Measurements from ENCODE around the gene NGB.

Gene NGB

GRCh38 chr14:77260631-77261030 is 10.4 kb downstream of the NGB start:
- no peak for DNase-seq

- DNase-seq, result no peak
Observed at GRCh38 chr14:77260199-77260598, 10.8 kb downstream of the NGB start.

- no peak for DNase-seq
Observed at GRCh38 chr14:77259025-77259715, 11.8 kb downstream of the NGB start.

GRCh38 chr14:77258566-77258965 is 12.4 kb downstream of the NGB start:
- no peak for DNase-seq

GRCh38 chr14:77257700-77258099 is 13.3 kb downstream of the NGB start:
- DNase-seq, result no peak

GRCh38 chr14:77256694-77257093 is 14.3 kb downstream of the NGB start:
- DNase-seq, result no peak

GRCh38 chr14:77253333-77254190 is 17.4 kb downstream of the NGB start:
- DNase-seq, result no peak

- no peak for DNase-seq
Observed at GRCh38 chr14:77251870-77252269, 19.1 kb downstream of the NGB start.

GRCh38 chr14:77250927-77251326 is 20.1 kb downstream of the NGB start:
- DNase-seq, result no peak

- no peak for DNase-seq
Observed at GRCh38 chr14:77249286-77249685, 21.7 kb downstream of the NGB start.

- DNase-seq, result no peak
Observed at GRCh38 chr14:77248666-77249065, 22.3 kb downstream of the NGB start.

GRCh38 chr14:77246784-77247183 is 24.2 kb downstream of the NGB start:
- DNase-seq, result no peak

- no peak for DNase-seq
Observed at GRCh38 chr14:77245820-77246219, 25.2 kb downstream of the NGB start.

- DNase-seq, result no peak
Observed at GRCh38 chr14:77243853-77244252, 27.2 kb downstream of the NGB start.

GRCh38 chr14:77242752-77243151 is 28.3 kb downstream of the NGB start:
- no peak for DNase-seq

- no peak for DNase-seq
Observed at GRCh38 chr14:77241955-77242354, 29.1 kb downstream of the NGB start.

- no peak for DNase-seq
Observed at GRCh38 chr14:77240336-77240915, 30.6 kb downstream of the NGB start.

GRCh38 chr14:77239412-77239811 is 31.6 kb downstream of the NGB start:
- DNase-seq, result no peak

GRCh38 chr14:77238996-77239395 is 32.0 kb downstream of the NGB start:
- no peak for DNase-seq

GRCh38 chr14:77238356-77238755 is 32.6 kb downstream of the NGB start:
- no peak for DNase-seq

- DNase-seq, result no peak
Observed at GRCh38 chr14:77236814-77237213, 34.2 kb downstream of the NGB start.

- DNase-seq, result no peak
Observed at GRCh38 chr14:77231721-77232120, 39.3 kb downstream of the NGB start.

- DNase-seq, result no peak
Observed at GRCh38 chr14:77230914-77231313, 40.1 kb downstream of the NGB start.

- DNase-seq, result no peak
Observed at GRCh38 chr14:77228056-77228455, 43.0 kb downstream of the NGB start.
